GM20000 (cell line): ENCODE data around the gene DCHS2.

Source experiments
- DNase-seq: peaks from one replicate; pipeline ENCODE4 v3.0.0; 2012; ENCODE audit warnings: low spot score
- CTCF ChIP-seq: IDR thresholded peaks from 2 replicates; pipeline ENCODE4 v1.5.1; 2012; ENCODE audit warnings: mild to moderate bottlenecking, control low read depth; ENCODE audit errors: extremely low read depth, missing control alignments

Gene DCHS2

GRCh38 chr4:154205471-154205870 lies 286.1 kb downstream of the DCHS2 start:
- TF ChIP-seq CTCF, result no peak
- no peak for DNase-seq

GRCh38 chr4:154194649-154195048 lies 296.9 kb downstream of the DCHS2 start:
- TF ChIP-seq CTCF, result no peak
- DNase-seq, result no peak

- TF ChIP-seq CTCF, result no peak
- no peak for DNase-seq
Observed at GRCh38 chr4:154192585-154192984, 299.0 kb downstream of the DCHS2 start.

- no peak for DNase-seq
- no peak for TF ChIP-seq CTCF
Observed at GRCh38 chr4:154189346-154189745, 302.3 kb downstream of the DCHS2 start.

GRCh38 chr4:154186888-154187287 lies 304.7 kb downstream of the DCHS2 start:
- no peak for TF ChIP-seq CTCF
- DNase-seq, result no peak

- DNase-seq, result no peak
- TF ChIP-seq CTCF, result no peak
Observed at GRCh38 chr4:154186035-154186434, 305.6 kb downstream of the DCHS2 start.

- no peak for DNase-seq
- no peak for TF ChIP-seq CTCF
Observed at GRCh38 chr4:154184238-154184637, 307.4 kb downstream of the DCHS2 start.
